GM23338 (cell line): ENCODE measurements around the gene HSPBP1.

ENCODE experiments used
- CREB1 ChIP-seq: fragments of 250-450 bp; sonication (Bioruptor Pico); IDR thresholded peaks from 2 replicates; pipeline ENCODE4 v1.5.0; 2020; ENCODE audit warnings: low read depth, mild to moderate bottlenecking, moderate library complexity
- CTCF ChIP-seq, 2 experiments: fragments of 200-600 bp in 1 of 2; sonication (generic) in 1 of 2; conservative IDR thresholded peaks; 2 replicates each; pipeline versions ENCODE4 v1.5.1 to v1.6.1; 2016 to 2017; ENCODE audit warnings: antibody characterized with exemption in 2 of 2, low read depth in 2 of 2, mild to moderate bottlenecking in 2 of 2, moderate library complexity in 1 of 2
- EZH2 ChIP-seq: fragments of 200-600 bp; sonication (generic); IDR thresholded peaks from one replicate; pipeline ENCODE4 v1.8.0; 2017; ENCODE audit warnings: antibody characterized with exemption, mild to moderate bottlenecking, low read depth; ENCODE audit not compliant: unreplicated experiment
- EZH2phosphoT487 ChIP-seq: fragments of 200-600 bp; sonication (generic); IDR thresholded peaks from one replicate; pipeline ENCODE4 v1.8.1; 2018; ENCODE audit warnings: antibody characterized with exemption; ENCODE audit not compliant: unreplicated experiment
- POLR2AphosphoS5 ChIP-seq: IDR thresholded peaks from 2 replicates; pipeline ENCODE4 v1.6.1; 2016; ENCODE audit warnings: antibody characterized with exemption, low read depth

- TF ChIP-seq CTCF (conservative IDR thresholded peaks at IDR 0.05; ENCODE audit: low read depth in 2 of 2) (no peak), POLR2AphosphoS5 (no peak), EZH2phosphoT487 (no peak), EZH2 (no peak), CREB1 (CRISPR knock-in tag) (no peak)
Measured at GRCh38 chr19:55229789-55230182, 50.1 kb downstream of the HSPBP1 start.
